HEK293 (cell line): ENCODE measurements around the gene KCNQ4.

Experiments
- AEBP2 ChIP-seq: fragments of 450-650 bp; formaldehyde crosslinking; IDR thresholded peaks from 2 replicates; pipeline ENCODE4 v1.5.1; 2016; ENCODE audit warnings: missing biosample characterization, missing genetic modification characterization, borderline replicate concordance
- CTCF ChIP-seq: fragments of 450-650 bp; formaldehyde crosslinking; IDR thresholded peaks from 2 replicates; pipeline ENCODE4 v1.5.1; 2016; ENCODE audit warnings: missing biosample characterization, missing genetic modification characterization
- ZBTB11 ChIP-seq: fragments of 450-650 bp; formaldehyde crosslinking; conservative IDR thresholded peaks from 2 replicates; pipeline ENCODE4 v1.5.1; 2016; ENCODE audit warnings: low read depth, missing biosample characterization, missing genetic modification characterization
- ZNF18 ChIP-seq: fragments of 450-650 bp; formaldehyde crosslinking; IDR thresholded peaks from 2 replicates; pipeline ENCODE4 v1.5.1; 2016; ENCODE audit warnings: missing biosample characterization, missing genetic modification characterization
- ZNF513 ChIP-seq: fragments of 450-650 bp; IDR thresholded peaks from 2 replicates; pipeline ENCODE4 v1.5.1; 2018; ENCODE audit warnings: missing biosample characterization, missing genetic modification characterization
- ZNF521 ChIP-seq: fragments of 450-650 bp; formaldehyde crosslinking; IDR thresholded peaks from 2 replicates; pipeline ENCODE4 v1.5.1; 2017; ENCODE audit warnings: missing biosample characterization, mild to moderate bottlenecking, missing genetic modification characterization

GRCh38 chr1:40847023-40847745 is 63.6 kb downstream of the KCNQ4 start:
- TF ChIP-seq ZNF18 (no peak), ZBTB11 (tag by site-specific recombination) (no peak), CTCF (tag by site-specific recombination) (no peak), ZNF521 (tag by site-specific recombination) (no peak), AEBP2 (tag by site-specific recombination) (no peak), ZNF513 (tag by site-specific recombination) (no peak)
